Endothelial cell of umbilical vein (primary cell): Measurements from ENCODE around the gene CALY.

Experiments
- EZH2 ChIP-seq: IDR thresholded peaks from 2 replicates; pipeline ENCODE4 v1.6.1; 2012; ENCODE audit warnings: borderline replicate concordance, low read depth, mild to moderate bottlenecking, moderate library complexity, low read length, inconsistent platforms; ENCODE audit not compliant: severe bottlenecking
- MAX ChIP-seq: IDR thresholded peaks from 2 replicates; pipeline ENCODE4 v1.6.1; 2011; ENCODE audit not compliant: insufficient read depth, insufficient read length
- POLR2AphosphoS5 ChIP-seq: IDR thresholded peaks from 2 replicates; pipeline ENCODE4 v1.6.1; 2012; ENCODE audit warnings: low read depth, mild to moderate bottlenecking, control low read depth, low read length, moderate library complexity; ENCODE audit not compliant: insufficient read depth
- TF ChIP-seq, protein P1 (sequence below), 2 donors: IDR thresholded peaks; 1 replicate in 1 of 2; 2 replicates in 1 of 2; pipeline ENCODE4 v1.5.1; 2011; ENCODE audit warnings: low read length in 2 of 2, mild to moderate bottlenecking in 2 of 2, moderate library complexity in 2 of 2, control low read depth in 1 of 2, inconsistent platforms in 1 of 2, low read depth in 1 of 2; ENCODE audit not compliant: insufficient read depth in 1 of 2; ENCODE audit errors: extremely low read depth in 1 of 2

- no peak for TF ChIP-seq MAX
- no peak for TF ChIP-seq EZH2
- TF ChIP-seq, protein P1, sequence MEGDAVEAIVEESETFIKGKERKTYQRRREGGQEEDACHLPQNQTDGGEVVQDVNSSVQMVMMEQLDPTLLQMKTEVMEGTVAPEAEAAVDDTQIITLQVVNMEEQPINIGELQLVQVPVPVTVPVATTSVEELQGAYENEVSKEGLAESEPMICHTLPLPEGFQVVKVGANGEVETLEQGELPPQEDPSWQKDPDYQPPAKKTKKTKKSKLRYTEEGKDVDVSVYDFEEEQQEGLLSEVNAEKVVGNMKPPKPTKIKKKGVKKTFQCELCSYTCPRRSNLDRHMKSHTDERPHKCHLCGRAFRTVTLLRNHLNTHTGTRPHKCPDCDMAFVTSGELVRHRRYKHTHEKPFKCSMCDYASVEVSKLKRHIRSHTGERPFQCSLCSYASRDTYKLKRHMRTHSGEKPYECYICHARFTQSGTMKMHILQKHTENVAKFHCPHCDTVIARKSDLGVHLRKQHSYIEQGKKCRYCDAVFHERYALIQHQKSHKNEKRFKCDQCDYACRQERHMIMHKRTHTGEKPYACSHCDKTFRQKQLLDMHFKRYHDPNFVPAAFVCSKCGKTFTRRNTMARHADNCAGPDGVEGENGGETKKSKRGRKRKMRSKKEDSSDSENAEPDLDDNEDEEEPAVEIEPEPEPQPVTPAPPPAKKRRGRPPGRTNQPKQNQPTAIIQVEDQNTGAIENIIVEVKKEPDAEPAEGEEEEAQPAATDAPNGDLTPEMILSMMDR (IDR thresholded peaks at IDR 0.05; ENCODE audit: extremely low read depth in 1 of 2, insufficient read depth in 1 of 2, low read depth in 1 of 2, low read length in 2 of 2) = no peak
- TF ChIP-seq POLR2AphosphoS5 = no peak
Observed at GRCh38 chr10:133372507-133372906, 35.8 kb upstream of the CALY start.
